SH-SY5Y (cell line): ENCODE measurements around the gene PCARE.

Source experiments
- GATA2 ChIP-seq: IDR thresholded peaks from 2 replicates; pipeline ENCODE4 v1.6.1; 2011; ENCODE audit warnings: mild to moderate bottlenecking, low read depth, low read length
- GATA3 ChIP-seq: IDR thresholded peaks from 2 replicates; pipeline ENCODE4 v1.6.1; 2011; ENCODE audit warnings: low read depth, mild to moderate bottlenecking, low read length, moderate library complexity

DNA sequence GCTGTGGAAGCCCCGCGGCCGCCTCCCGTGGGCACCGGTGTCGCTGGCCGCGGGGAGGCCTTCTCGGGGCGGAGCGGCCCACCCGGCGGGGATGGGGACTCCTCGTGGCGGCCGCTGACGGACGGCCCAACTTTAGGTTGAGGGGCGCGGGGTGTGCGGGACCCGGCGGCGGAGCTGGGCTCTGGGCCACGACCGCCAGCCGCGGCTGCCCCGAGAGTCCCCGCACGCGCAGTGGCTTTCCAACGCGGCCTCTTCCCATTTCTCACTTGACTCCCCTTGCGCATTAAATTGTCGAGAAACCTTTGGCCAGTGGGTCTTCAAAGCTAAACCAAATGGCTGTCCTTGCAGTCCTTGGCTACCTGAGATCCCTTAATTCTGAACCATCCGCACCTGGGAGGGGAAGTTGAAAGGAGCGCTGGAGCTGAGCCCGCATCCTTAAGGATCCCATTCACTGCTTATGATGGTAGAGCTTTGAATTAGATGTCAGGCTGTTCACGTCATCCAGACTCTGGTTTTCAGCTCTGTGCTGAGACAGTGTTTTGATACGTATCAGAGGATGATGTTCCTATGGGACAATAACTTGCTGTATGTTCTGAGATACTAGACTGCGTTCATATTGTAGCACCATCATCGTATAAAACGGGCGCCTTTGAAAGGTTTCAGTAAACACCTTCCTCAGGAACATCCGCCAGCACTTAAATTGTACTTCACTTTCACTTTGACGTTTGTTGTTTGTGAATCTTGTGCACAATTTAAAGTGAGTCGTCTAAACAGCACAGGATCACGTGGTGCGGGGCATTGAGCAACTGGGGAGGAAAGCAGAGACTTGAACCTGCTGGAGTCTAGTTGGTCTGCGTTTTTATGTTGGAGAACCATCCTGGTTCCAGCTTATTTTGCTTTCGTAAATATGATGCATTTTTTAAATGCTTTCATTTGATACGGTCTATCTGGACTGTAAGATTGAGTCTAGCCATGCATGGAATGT, 41.8 kb upstream of the PCARE start:
- TF ChIP-seq GATA2 (no peak; the same call in 1 of the 2 replicates), GATA3 (no peak)
